Loucy (cell line): ENCODE measurements around the gene ATP13A4.
"Not testable (repeated sequence)": the region's sequence is repeated elsewhere in the genome, so short reads cannot be mapped to it uniquely, and the experiment has no call there.

Experiments used
- H2AFZ ChIP-seq: fragments of 200-600 bp; sonication (generic); 2 replicates; pipeline ENCODE4 v1.6.0; 2016; ENCODE audit warnings: antibody characterized with exemption, mild to moderate bottlenecking, low read length, moderate library complexity
- H3F3A ChIP-seq: fragments of 200-600 bp; 2 replicates; pipeline ENCODE4 v1.6.0; 2016; ENCODE audit warnings: antibody characterized with exemption, low read depth, mild to moderate bottlenecking
- H3K27me3 ChIP-seq: fragments of 200-600 bp; sonication (generic); 2 replicates; pipeline ENCODE4 v1.6.1; 2014; ENCODE audit warnings: low read length, mild to moderate bottlenecking; ENCODE audit not compliant: insufficient read depth, poor library complexity, severe bottlenecking
- H3K36me3 ChIP-seq: fragments of 200-600 bp; sonication (generic); 2 replicates; pipeline ENCODE4 v1.6.1; 2016; ENCODE audit warnings: low read length; ENCODE audit not compliant: insufficient read depth
- H3K4me1 ChIP-seq: fragments of 200-600 bp; sonication (generic); 2 replicates; pipeline ENCODE4 v1.5.1; 2014; ENCODE audit warnings: low read length, mild to moderate bottlenecking; ENCODE audit not compliant: insufficient read depth, poor library complexity, severe bottlenecking
- H3K4me2 ChIP-seq: fragments of 200-600 bp; sonication (generic); 2 replicates; pipeline ENCODE4 v1.6.0; 2014; ENCODE audit warnings: antibody characterized with exemption, low read length, low read depth, mild to moderate bottlenecking; ENCODE audit not compliant: poor library complexity, severe bottlenecking
- H3K4me3 ChIP-seq: fragments of 200-600 bp; sonication (generic); 2 replicates; pipeline ENCODE4 v1.5.1; 2014; ENCODE audit warnings: low read length, mild to moderate bottlenecking, mixed read lengths; ENCODE audit not compliant: poor library complexity, severe bottlenecking
- H3K79me2 ChIP-seq: fragments of 200-600 bp; sonication (generic); 2 replicates; pipeline ENCODE4 v1.6.1; 2014; ENCODE audit warnings: low read length; ENCODE audit not compliant: insufficient read depth
- H3K9ac ChIP-seq: fragments of 200-600 bp; sonication (generic); 2 replicates; pipeline ENCODE4 v1.6.0; 2014; ENCODE audit warnings: mild to moderate bottlenecking, low read depth, low read length, moderate library complexity; ENCODE audit not compliant: poor library complexity, severe bottlenecking
- H3K9me2 ChIP-seq: fragments of 200-600 bp; sonication (generic); replicated peaks from 2 replicates; pipeline ENCODE4 v1.6.1; 2016; ENCODE audit warnings: low read depth, low read length, mixed read lengths
- H3K9me3 ChIP-seq: fragments of 200-600 bp; sonication (generic); 2 replicates; pipeline ENCODE4 v1.6.1; 2014; ENCODE audit warnings: mild to moderate bottlenecking, antibody characterized with exemption, low read length, low read depth; ENCODE audit not compliant: insufficient read depth
- H4K20me1 ChIP-seq: fragments of 200-600 bp; sonication (generic); 2 replicates; pipeline ENCODE4 v1.6.0; 2014; ENCODE audit warnings: antibody characterized with exemption, low read length, mild to moderate bottlenecking; ENCODE audit not compliant: insufficient read depth, poor library complexity, severe bottlenecking
- EZH2phosphoT487 ChIP-seq: fragments of 200-600 bp; IDR thresholded peaks from 2 replicates; pipeline ENCODE4 v1.6.1; 2018; ENCODE audit warnings: antibody characterized with exemption, mild to moderate bottlenecking, moderate library complexity, borderline replicate concordance
- TF ChIP-seq, protein P1 (sequence below): fragments of 200-600 bp; sonication (generic); conservative IDR thresholded peaks from 2 replicates; pipeline ENCODE4 v1.5.1; 2014; ENCODE audit warnings: mild to moderate bottlenecking, antibody characterized with exemption, low read length

Gene ATP13A4

DNA sequence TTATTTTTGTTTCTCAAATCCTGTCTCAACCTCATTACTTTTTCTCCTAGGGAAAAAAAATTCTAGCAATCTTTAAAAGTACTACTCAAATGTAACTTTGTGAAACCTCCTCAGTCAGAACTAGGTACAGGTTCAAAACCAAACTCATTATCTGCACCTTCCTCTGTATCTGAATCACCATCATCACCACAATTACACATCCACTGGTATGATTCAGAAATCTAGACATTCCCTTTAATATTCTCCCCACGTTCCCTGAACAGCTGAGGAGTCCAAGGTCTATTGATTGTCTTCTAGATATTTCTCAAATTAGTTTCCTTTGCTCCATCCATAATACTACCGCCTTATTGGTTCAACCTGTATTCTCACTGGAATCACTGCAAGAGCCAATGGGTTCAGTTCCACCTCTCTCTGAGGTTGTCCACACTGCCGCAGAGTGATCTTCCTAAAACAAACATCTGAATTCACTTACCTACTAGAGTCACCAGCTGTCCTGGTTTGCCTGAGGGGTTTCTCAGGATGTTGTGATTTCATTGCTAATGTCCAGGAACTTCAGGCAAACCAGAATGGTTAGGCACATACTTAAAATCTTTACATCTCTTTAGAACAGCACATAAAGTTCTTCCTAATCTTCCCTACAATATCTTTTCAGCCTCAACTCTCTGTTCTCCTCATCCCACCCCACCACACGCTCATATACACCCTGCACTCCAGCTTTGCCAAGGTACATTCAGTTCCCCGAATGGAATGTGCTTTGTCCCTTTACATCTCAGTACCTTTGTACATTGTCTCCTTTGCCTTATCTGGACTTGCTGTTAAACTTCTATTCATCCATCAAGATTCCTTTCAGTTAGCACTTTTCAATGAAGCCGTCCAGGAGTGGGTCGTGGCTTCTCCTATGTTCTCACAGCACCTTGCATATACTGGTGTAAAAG lies 24.2 kb downstream of the ATP13A4 start:
- Histone ChIP-seq H3K4me2 (no peak overlapping the region), H3F3A (no peaks in the 10 kb centered on the region), H4K20me1 (no peaks in the 10 kb centered on the region), H3K36me3 (no peaks in the 10 kb centered on the region), H3K27me3 (no peaks in the 10 kb centered on the region), H3K4me1 (no peaks in the 10 kb centered on the region), H3K9ac (no peak overlapping the region), H3K79me2 (no peaks in the 10 kb centered on the region), H2AFZ (no peak overlapping the region), H3K4me3 (no peak overlapping the region), H3K9me2 (no peaks in the 10 kb centered on the region), H3K9me3 (no peaks in the 10 kb centered on the region)
- TF ChIP-seq EZH2phosphoT487, result no peak
- TF ChIP-seq, protein P1, sequence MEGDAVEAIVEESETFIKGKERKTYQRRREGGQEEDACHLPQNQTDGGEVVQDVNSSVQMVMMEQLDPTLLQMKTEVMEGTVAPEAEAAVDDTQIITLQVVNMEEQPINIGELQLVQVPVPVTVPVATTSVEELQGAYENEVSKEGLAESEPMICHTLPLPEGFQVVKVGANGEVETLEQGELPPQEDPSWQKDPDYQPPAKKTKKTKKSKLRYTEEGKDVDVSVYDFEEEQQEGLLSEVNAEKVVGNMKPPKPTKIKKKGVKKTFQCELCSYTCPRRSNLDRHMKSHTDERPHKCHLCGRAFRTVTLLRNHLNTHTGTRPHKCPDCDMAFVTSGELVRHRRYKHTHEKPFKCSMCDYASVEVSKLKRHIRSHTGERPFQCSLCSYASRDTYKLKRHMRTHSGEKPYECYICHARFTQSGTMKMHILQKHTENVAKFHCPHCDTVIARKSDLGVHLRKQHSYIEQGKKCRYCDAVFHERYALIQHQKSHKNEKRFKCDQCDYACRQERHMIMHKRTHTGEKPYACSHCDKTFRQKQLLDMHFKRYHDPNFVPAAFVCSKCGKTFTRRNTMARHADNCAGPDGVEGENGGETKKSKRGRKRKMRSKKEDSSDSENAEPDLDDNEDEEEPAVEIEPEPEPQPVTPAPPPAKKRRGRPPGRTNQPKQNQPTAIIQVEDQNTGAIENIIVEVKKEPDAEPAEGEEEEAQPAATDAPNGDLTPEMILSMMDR, result no peak

DNA sequence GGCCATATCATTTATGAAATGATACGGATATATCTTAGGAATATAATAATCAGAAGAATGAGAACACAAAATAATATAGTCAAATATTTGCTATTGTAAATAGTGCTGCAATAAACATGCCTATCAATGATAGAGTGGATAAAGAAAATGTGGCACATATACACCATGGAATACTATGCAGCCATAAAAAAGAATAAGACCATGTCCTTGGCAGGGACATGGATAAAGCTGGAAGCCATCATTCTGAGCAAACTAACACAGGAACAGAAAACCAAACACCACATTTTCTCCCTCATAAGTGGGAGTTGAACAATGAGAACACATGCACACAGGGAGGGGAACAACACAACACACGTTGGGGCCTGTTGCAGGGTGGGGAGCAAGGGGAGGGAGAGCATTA lies 28.6 kb downstream of the ATP13A4 start:
- H3K4me1 ChIP-seq, H4K20me1 ChIP-seq, H3K9ac ChIP-seq, H3K27me3 ChIP-seq, H3K36me3 ChIP-seq, H3K9me2 ChIP-seq, H2AFZ ChIP-seq, H3K4me2 ChIP-seq, H3F3A ChIP-seq, H3K79me2 ChIP-seq, H3K9me3 ChIP-seq, H3K4me3 ChIP-seq: not testable (repeated sequence)

DNA sequence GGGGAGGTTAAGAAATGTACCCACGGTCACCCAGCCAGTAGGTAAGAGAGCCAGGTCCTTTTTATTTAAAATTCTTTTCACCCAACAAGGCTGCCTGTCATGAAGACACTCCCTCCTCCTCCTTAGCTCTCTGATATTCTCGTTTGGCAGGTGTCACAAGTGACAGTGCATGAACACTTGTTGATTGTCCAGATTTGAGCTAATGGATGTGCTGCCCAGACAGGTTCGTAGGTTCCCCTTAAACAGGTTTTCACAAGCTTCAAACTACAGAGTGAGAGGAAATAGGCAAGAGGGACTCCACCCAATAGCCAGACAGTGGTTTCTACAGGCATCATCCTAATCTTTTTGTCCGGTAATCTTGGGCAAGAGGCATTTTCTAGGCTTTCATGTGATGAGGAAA lies 32.2 kb downstream of the ATP13A4 start:
- H3F3A ChIP-seq, result no peaks in the 10 kb centered on the region
- no peak overlapping the region for H3K4me3 ChIP-seq
- no peak for TF ChIP-seq EZH2phosphoT487
- TF ChIP-seq, protein P1, result no peak
- no peaks in the 10 kb centered on the region for H3K27me3 ChIP-seq
- no peaks in the 10 kb centered on the region for H3K36me3 ChIP-seq
- no peaks in the 10 kb centered on the region for H4K20me1 ChIP-seq
- no peaks in the 10 kb centered on the region for H3K9me2 ChIP-seq
- no peak overlapping the region for H3K9ac ChIP-seq
- no peaks in the 10 kb centered on the region for H3K9me3 ChIP-seq
- H2AFZ ChIP-seq, result no peak overlapping the region
- H3K79me2 ChIP-seq, result no peaks in the 10 kb centered on the region
- no peak overlapping the region for H3K4me2 ChIP-seq
- H3K4me1 ChIP-seq, result no peaks in the 10 kb centered on the region

DNA sequence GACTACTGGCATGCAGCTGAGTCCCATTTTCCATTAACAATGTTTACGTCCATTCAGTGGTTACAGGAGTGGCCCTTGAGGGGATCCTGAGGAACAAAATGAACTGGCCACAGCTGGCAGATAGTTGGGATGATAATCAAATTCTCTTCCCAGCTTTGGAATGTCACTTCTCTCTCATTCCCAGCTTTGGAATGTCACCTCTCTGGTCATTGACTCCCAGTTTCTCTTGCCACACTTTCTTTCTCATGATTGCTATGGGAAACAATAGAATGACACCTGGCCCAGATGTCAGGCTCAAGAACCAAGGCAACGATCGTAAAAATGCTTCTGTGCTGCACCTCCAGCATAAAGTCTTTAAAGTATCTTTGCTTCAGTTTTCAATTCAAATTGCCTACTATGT lies 34.0 kb downstream of the ATP13A4 start:
- Histone ChIP-seq H2AFZ (no peak overlapping the region), H3K9me3 (no peaks in the 10 kb centered on the region), H4K20me1 (no peaks in the 10 kb centered on the region), H3K9ac (no peak overlapping the region), H3K36me3 (no peaks in the 10 kb centered on the region), H3K9me2 (no peaks in the 10 kb centered on the region), H3F3A (no peaks in the 10 kb centered on the region), H3K4me3 (no peak overlapping the region), H3K79me2 (no peaks in the 10 kb centered on the region), H3K4me1 (no peaks in the 10 kb centered on the region), H3K4me2 (no peak overlapping the region), H3K27me3 (no peaks in the 10 kb centered on the region)
- no peak for TF ChIP-seq EZH2phosphoT487
- TF ChIP-seq, protein P1, result no peak
